Panc1 (cell line): ENCODE data around the gene DCLRE1C.
"Not testable (repeated sequence)": the region's sequence is repeated elsewhere in the genome, so short reads cannot be mapped to it uniquely, and the experiment has no call there.

Experiments used
- CTCF ChIP-seq: fragments of 450-650 bp; IDR thresholded peaks from 2 replicates; pipeline ENCODE4 v1.5.1; 2017; ENCODE audit warnings: mild to moderate bottlenecking
- POLR2AphosphoS5 ChIP-seq: IDR thresholded peaks from 2 replicates; pipeline ENCODE4 v1.6.1; 2012; ENCODE audit warnings: mild to moderate bottlenecking, low read depth, low read length, moderate library complexity
- REST ChIP-seq, 2 experiments: IDR thresholded peaks; 2 replicates each; pipeline ENCODE4 v1.6.1; 2011 to 2012; ENCODE audit warnings: low read depth in 2 of 2, control low read depth in 1 of 2, low read length in 1 of 2, mild to moderate bottlenecking in 1 of 2, moderate library complexity in 1 of 2; ENCODE audit not compliant: insufficient read depth in 1 of 2
- TCF7L2 ChIP-seq: IDR thresholded peaks from 2 replicates; pipeline ENCODE4 v1.6.1; 2011; ENCODE audit warnings: mild to moderate bottlenecking, low read depth, low read length, inconsistent platforms

DNA sequence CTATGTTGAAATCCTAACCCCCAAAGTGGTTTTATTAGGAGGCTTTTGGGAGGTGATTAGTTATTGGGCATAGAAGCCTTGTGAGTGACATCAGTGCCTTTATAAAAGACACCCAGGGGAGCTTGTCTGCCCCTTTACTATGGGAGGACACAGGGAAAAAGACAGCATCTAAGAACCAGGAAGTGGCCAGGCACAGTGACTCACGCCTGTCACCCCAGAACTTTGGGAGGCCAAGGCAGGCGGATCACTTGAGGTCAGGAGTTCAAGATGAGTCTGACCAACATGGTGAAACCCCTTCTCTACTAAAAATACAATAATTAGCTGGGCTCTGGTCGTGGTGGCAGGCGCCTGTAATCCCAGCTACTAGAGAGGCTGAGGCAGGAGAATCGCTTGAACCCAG, 14.9 kb downstream of the DCLRE1C start:
- TF ChIP-seq CTCF; POLR2AphosphoS5; REST (IDR thresholded peaks at IDR 0.05; ENCODE audit: insufficient read depth in 1 of 2, low read depth in 2 of 2, low read length in 1 of 2); TCF7L2: not testable (repeated sequence)
